Suprapubic skin (tissue), 4 donors: Measurements from ENCODE around the gene MAOA. TPM values are rescaled to one million over a fixed set of nuclear protein-coding genes. Genes with fewer than 3 reads are reported as not detected.

Experiments
- DNase-seq, 2 donors: peaks; one replicate each; pipeline ENCODE4 v3.0.0-alpha.2; 2019; ENCODE audit warnings: low spot score in 2 of 2
- H3K27ac ChIP-seq: fragments of 200-600 bp; sonication (generic); one replicate; pipeline ENCODE4 v1.5.1; 2019
- H3K27me3 ChIP-seq: fragments of 200-600 bp; sonication (generic); one replicate; pipeline ENCODE4 v1.5.1; 2019
- H3K36me3 ChIP-seq: fragments of 200-600 bp; sonication (generic); one replicate; pipeline ENCODE4 v1.5.1; 2019
- H3K4me1 ChIP-seq: fragments of 200-600 bp; sonication (generic); one replicate; pipeline ENCODE4 v1.5.1; 2019
- H3K4me3 ChIP-seq: fragments of 200-600 bp; sonication (generic); one replicate; pipeline ENCODE4 v1.5.1; 2019; ENCODE audit warnings: mild to moderate bottlenecking
- H3K9me3 ChIP-seq: fragments of 200-600 bp; sonication (generic); one replicate; pipeline ENCODE4 v1.5.1; 2019
- EP300 ChIP-seq: sonication (generic); formaldehyde crosslinking; IDR thresholded peaks from one replicate; pipeline ENCODE4 v1.6.1; 2017; ENCODE audit warnings: antibody characterized with exemption
- POLR2A ChIP-seq, 2 donors: fragments of 450-650 bp; IDR thresholded peaks; one replicate each; pipeline ENCODE4 v1.6.1; 2017; ENCODE audit warnings: antibody characterized with exemption in 2 of 2, mild to moderate bottlenecking in 2 of 2, moderate library complexity in 2 of 2
- POLR2AphosphoS5 ChIP-seq, 3 donors: sonication (generic); formaldehyde crosslinking; IDR thresholded peaks; one replicate each; pipeline ENCODE4 v1.6.1; 2017; ENCODE audit warnings: antibody characterized with exemption in 3 of 3
- WGBS: methylation state at CpG from one replicate; pipeline ENCODE4 v1.1.5; 2018; 5-methylcytosine and 5-hydroxymethylcytosine counted together
- total RNA-seq, 4 donors: library from RNA; depleted of rRNA; stranded (reverse); fragments of >200 nt; gene quantifications; one replicate each; pipeline ENCODE4 v1.1.0, GENCODE V29; 2016
- TF ChIP-seq, protein P1 (sequence below), 2 donors: fragments of 200-600 bp in 1 of 2; fragments of 450-650 bp in 1 of 2; sonication (generic) in 1 of 2; IDR thresholded peaks; one replicate each; pipeline ENCODE4 v1.5.1; 2016 to 2019; ENCODE audit warnings: antibody characterized with exemption in 2 of 2, mild to moderate bottlenecking in 1 of 2, moderate library complexity in 1 of 2

MAOA gene
- total RNA-seq, 4 donors from 2014 or later = 123 to 166 (median 132) TPM

GRCh38 chrX:43735957-43736356, 79.9 kb downstream of the MAOA start:
- Histone ChIP-seq H3K27me3 (no peaks in the 10 kb centered on the region), H3K9me3 (no peaks in the 10 kb centered on the region), H3K4me1 (no peaks in the 10 kb centered on the region), H3K4me3 (no peak overlapping the region), H3K27ac (no peak overlapping the region), H3K36me3 (peaks cover 20% of the 10 kb centered on the region)
- no peak for DNase-seq
- TF ChIP-seq EP300 (no peak), POLR2A (IDR thresholded peaks at IDR 0.05) (no peak), POLR2AphosphoS5 (IDR thresholded peaks at IDR 0.05) (no peak)
- TF ChIP-seq, protein P1, sequence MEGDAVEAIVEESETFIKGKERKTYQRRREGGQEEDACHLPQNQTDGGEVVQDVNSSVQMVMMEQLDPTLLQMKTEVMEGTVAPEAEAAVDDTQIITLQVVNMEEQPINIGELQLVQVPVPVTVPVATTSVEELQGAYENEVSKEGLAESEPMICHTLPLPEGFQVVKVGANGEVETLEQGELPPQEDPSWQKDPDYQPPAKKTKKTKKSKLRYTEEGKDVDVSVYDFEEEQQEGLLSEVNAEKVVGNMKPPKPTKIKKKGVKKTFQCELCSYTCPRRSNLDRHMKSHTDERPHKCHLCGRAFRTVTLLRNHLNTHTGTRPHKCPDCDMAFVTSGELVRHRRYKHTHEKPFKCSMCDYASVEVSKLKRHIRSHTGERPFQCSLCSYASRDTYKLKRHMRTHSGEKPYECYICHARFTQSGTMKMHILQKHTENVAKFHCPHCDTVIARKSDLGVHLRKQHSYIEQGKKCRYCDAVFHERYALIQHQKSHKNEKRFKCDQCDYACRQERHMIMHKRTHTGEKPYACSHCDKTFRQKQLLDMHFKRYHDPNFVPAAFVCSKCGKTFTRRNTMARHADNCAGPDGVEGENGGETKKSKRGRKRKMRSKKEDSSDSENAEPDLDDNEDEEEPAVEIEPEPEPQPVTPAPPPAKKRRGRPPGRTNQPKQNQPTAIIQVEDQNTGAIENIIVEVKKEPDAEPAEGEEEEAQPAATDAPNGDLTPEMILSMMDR (IDR thresholded peaks at IDR 0.05) = no peak
- 64% methylated on average over 3 of the region's 3 CpGs for WGBS

DNA sequence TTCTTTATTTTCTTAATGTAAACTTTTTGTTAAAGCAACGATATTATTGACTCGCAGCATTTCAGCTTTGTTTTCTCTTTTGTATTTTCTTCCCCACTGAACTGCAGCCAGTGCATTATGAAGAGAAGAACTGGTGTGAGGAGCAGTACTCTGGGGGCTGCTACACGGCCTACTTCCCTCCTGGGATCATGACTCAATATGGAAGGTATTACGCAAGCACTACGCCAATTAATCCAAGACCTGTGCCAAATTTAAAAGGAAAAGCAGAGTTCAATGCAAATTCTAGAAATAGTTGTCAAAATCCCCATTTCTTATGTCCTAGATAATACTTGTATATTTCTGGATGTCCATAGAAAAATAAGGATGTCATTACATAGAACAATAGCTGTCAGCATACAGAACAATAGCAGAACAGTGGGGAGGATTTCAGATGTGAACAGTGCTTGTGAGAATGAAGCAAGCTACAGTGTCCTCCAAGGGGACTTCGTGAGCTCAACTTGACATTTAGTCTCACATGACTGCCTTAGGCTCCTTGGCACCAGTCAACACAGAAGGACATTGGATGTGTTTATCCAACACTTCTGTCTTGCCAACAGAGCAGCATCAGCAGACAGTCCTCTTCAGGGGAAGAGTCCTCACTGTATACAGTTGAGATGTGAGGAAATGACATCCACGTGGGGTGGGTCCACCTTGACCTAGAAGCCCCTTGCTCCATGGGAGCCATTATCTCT, 85.9 kb downstream of the MAOA start:
- Histone ChIP-seq H3K27ac (peak overlapping the region; percentile 64), H3K4me3 (no peak overlapping the region), H3K9me3 (no peaks in the 10 kb centered on the region), H3K36me3 (no peaks in the 10 kb centered on the region), H3K27me3 (no peaks in the 10 kb centered on the region), H3K4me1 (peaks cover 19% of the 10 kb centered on the region)
- DNase-seq = no peak
- TF ChIP-seq EP300 (no peak), POLR2AphosphoS5 (IDR thresholded peaks at IDR 0.05) (peak in 1 of 3 donors; percentile 31)
- WGBS = 46% methylated on average over 7 of the region's 7 CpGs

GRCh38 chrX:43743100-43743822, 87.2 kb downstream of the MAOA start:
- H3K9me3 ChIP-seq = no peaks in the 10 kb centered on the region
- no peak overlapping the region for H3K4me3 ChIP-seq
- DNase-seq = no peak
- peak overlapping the region; percentile 64 for H3K27ac ChIP-seq
- H3K4me1 ChIP-seq = peaks cover 19% of the 10 kb centered on the region
- no peaks in the 10 kb centered on the region for H3K36me3 ChIP-seq
- 73% methylated on average over 5 of the region's 5 CpGs for WGBS
- no peaks in the 10 kb centered on the region for H3K27me3 ChIP-seq
- TF ChIP-seq, protein P1 (IDR thresholded peaks at IDR 0.05) = no peak
- TF ChIP-seq POLR2AphosphoS5 (IDR thresholded peaks at IDR 0.05) (no peak), EP300 (no peak), POLR2A (IDR thresholded peaks at IDR 0.05) (no peak)

GRCh38 chrX:43744284-43744683, 88.2 kb downstream of the MAOA start:
- Histone ChIP-seq H3K27me3 (no peaks in the 10 kb centered on the region), H3K36me3 (no peaks in the 10 kb centered on the region), H3K4me3 (no peak overlapping the region), H3K9me3 (no peaks in the 10 kb centered on the region), H3K4me1 (peaks cover 19% of the 10 kb centered on the region), H3K27ac (no peak overlapping the region)
- 75% methylated on average over 3 of the region's 3 CpGs for WGBS
- no peak for DNase-seq
- TF ChIP-seq EP300 (no peak), POLR2AphosphoS5 (IDR thresholded peaks at IDR 0.05) (no peak), POLR2A (IDR thresholded peaks at IDR 0.05) (no peak)
- TF ChIP-seq, protein P1 (IDR thresholded peaks at IDR 0.05) = no peak

GRCh38 chrX:43745938-43746721, 90.0 kb downstream of the MAOA start:
- DNase-seq = no peak

More at GRCh38 chrX:43745938-43746721, 90.0 kb downstream of the MAOA start:
- Histone ChIP-seq H3K27ac (no peak overlapping the region), H3K27me3 (no peaks in the 10 kb centered on the region), H3K4me1 (peaks cover 19% of the 10 kb centered on the region), H3K36me3 (no peaks in the 10 kb centered on the region), H3K4me3 (no peak overlapping the region), H3K9me3 (no peaks in the 10 kb centered on the region)
- TF ChIP-seq EP300 (no peak), POLR2A (IDR thresholded peaks at IDR 0.05) (no peak), POLR2AphosphoS5 (IDR thresholded peaks at IDR 0.05) (no peak)
- TF ChIP-seq, protein P1 (IDR thresholded peaks at IDR 0.05) = no peak
- WGBS = 55% methylated on average over 6 of the region's 6 CpGs
